ENCODE data around the gene TOX4.
A peak's percentile ranks its signal among the peaks of the same experiment; 100 is the strongest.
"Not testable (repeated sequence)": the region's sequence is repeated elsewhere in the genome, so short reads cannot be mapped to it uniquely, and the experiment has no call there.

The TOX4 gene

GRCh38 chr14:21535545-21536417, 58.8 kb downstream of the TOX4 start:
- Histone ChIP-seq H2AFZ (ENCODE audit: low read length, unreplicated experiment) (no peak overlapping the region), H3K27me3 (ENCODE audit: insufficient read depth, low read length) (peaks cover 64% of the 10 kb centered on the region), H3K27ac (ENCODE audit: low read depth, low read length) (no peak overlapping the region), H3K4me3 (ENCODE audit: low read depth, low read length) (peak overlapping the region; percentile 65), H3K4me1 (ENCODE audit: control insufficient read depth, insufficient read depth, low read length, unreplicated experiment) (no peaks in the 10 kb centered on the region), H3K36me3 (ENCODE audit: insufficient read depth, low read length) (no peaks in the 10 kb centered on the region), H3K79me2 (ENCODE audit: control insufficient read depth, insufficient read depth, low read length, unreplicated experiment) (no peaks in the 10 kb centered on the region)

- H3K4me1 ChIP-seq (ENCODE audit: control insufficient read depth, insufficient read depth, low read length, unreplicated experiment): no peaks in the 10 kb centered on the region
- no peaks in the 10 kb centered on the region for H3K36me3 ChIP-seq (ENCODE audit: insufficient read depth, low read length)
- no peaks in the 10 kb centered on the region for H3K79me2 ChIP-seq (ENCODE audit: control insufficient read depth, insufficient read depth, low read length, unreplicated experiment)
- H3K4me3 ChIP-seq (ENCODE audit: low read depth, low read length): peak overlapping the region; percentile 65
- peaks cover 64% of the 10 kb centered on the region for H3K27me3 ChIP-seq (ENCODE audit: insufficient read depth, low read length)
- H3K27ac ChIP-seq (ENCODE audit: low read depth, low read length): no peak overlapping the region
- peak overlapping the region; percentile 45 for H2AFZ ChIP-seq (ENCODE audit: low read length, unreplicated experiment)
Measured at GRCh38 chr14:21536418-21537089, 59.6 kb downstream of the TOX4 start.

- H3K79me2 ChIP-seq (ENCODE audit: control insufficient read depth, insufficient read depth, low read length, unreplicated experiment): no peaks in the 10 kb centered on the region
- H3K4me1 ChIP-seq (ENCODE audit: control insufficient read depth, insufficient read depth, low read length, unreplicated experiment): no peaks in the 10 kb centered on the region
Measured at GRCh38 chr14:21537090-21537424, 60.1 kb downstream of the TOX4 start.

GRCh38 chr14:21539189-21539940, 62.4 kb downstream of the TOX4 start:
- Histone ChIP-seq H3K4me1 (ENCODE audit: control insufficient read depth, insufficient read depth, low read length, unreplicated experiment) (no peaks in the 10 kb centered on the region), H3K79me2 (ENCODE audit: control insufficient read depth, insufficient read depth, low read length, unreplicated experiment) (no peaks in the 10 kb centered on the region), H2AFZ (ENCODE audit: low read length, unreplicated experiment) (no peak overlapping the region), H3K27ac (ENCODE audit: low read depth, low read length) (no peak overlapping the region), H3K36me3 (ENCODE audit: insufficient read depth, low read length) (no peaks in the 10 kb centered on the region), H3K4me3 (ENCODE audit: low read depth, low read length) (no peak overlapping the region), H3K27me3 (ENCODE audit: insufficient read depth, low read length) (peaks cover 50% of the 10 kb centered on the region)

More at GRCh38 chr14:21537090-21537424, 60.1 kb downstream of the TOX4 start:
- peak overlapping the region; percentile 65 for H3K4me3 ChIP-seq (ENCODE audit: low read depth, low read length)
- no peak overlapping the region for H3K27ac ChIP-seq (ENCODE audit: low read depth, low read length)
- H3K27me3 ChIP-seq (ENCODE audit: insufficient read depth, low read length): peaks cover 64% of the 10 kb centered on the region
- no peaks in the 10 kb centered on the region for H3K36me3 ChIP-seq (ENCODE audit: insufficient read depth, low read length)
- peak overlapping the region; percentile 45 for H2AFZ ChIP-seq (ENCODE audit: low read length, unreplicated experiment)

- Histone ChIP-seq H3K27ac (ENCODE audit: low read depth, low read length) (no peak overlapping the region), H3K36me3 (ENCODE audit: insufficient read depth, low read length) (no peaks in the 10 kb centered on the region), H3K27me3 (ENCODE audit: insufficient read depth, low read length) (peaks cover 29% of the 10 kb centered on the region), H3K4me1 (ENCODE audit: control insufficient read depth, insufficient read depth, low read length, unreplicated experiment) (no peaks in the 10 kb centered on the region), H2AFZ (ENCODE audit: low read length, unreplicated experiment) (no peak overlapping the region), H3K79me2 (ENCODE audit: control insufficient read depth, insufficient read depth, low read length, unreplicated experiment) (no peaks in the 10 kb centered on the region), H3K4me3 (ENCODE audit: low read depth, low read length) (no peak overlapping the region)
Measured at GRCh38 chr14:21541413-21542074, 64.5 kb downstream of the TOX4 start.

- no peaks in the 10 kb centered on the region for H3K79me2 ChIP-seq (ENCODE audit: control insufficient read depth, insufficient read depth, low read length, unreplicated experiment)
- H3K27ac ChIP-seq (ENCODE audit: low read depth, low read length): no peak overlapping the region
- no peak overlapping the region for H2AFZ ChIP-seq (ENCODE audit: low read length, unreplicated experiment)
Measured at GRCh38 chr14:21543521-21543960, 66.5 kb downstream of the TOX4 start.

GRCh38 chr14:21543963-21544362, 67.0 kb downstream of the TOX4 start:
- H3K27ac ChIP-seq (ENCODE audit: low read depth, low read length): no peak overlapping the region
- H3K79me2 ChIP-seq (ENCODE audit: control insufficient read depth, insufficient read depth, low read length, unreplicated experiment): no peaks in the 10 kb centered on the region
- no peak overlapping the region for H3K4me3 ChIP-seq (ENCODE audit: low read depth, low read length)
- H3K27me3 ChIP-seq (ENCODE audit: insufficient read depth, low read length): peaks cover 9% of the 10 kb centered on the region
- no peak overlapping the region for H2AFZ ChIP-seq (ENCODE audit: low read length, unreplicated experiment)
- no peaks in the 10 kb centered on the region for H3K4me1 ChIP-seq (ENCODE audit: control insufficient read depth, insufficient read depth, low read length, unreplicated experiment)
- H3K36me3 ChIP-seq (ENCODE audit: insufficient read depth, low read length): no peaks in the 10 kb centered on the region

More at GRCh38 chr14:21543521-21543960, 66.5 kb downstream of the TOX4 start:
- no peaks in the 10 kb centered on the region for H3K4me1 ChIP-seq (ENCODE audit: control insufficient read depth, insufficient read depth, low read length, unreplicated experiment)
- H3K27me3 ChIP-seq (ENCODE audit: insufficient read depth, low read length): peaks cover 14% of the 10 kb centered on the region
- H3K36me3 ChIP-seq (ENCODE audit: insufficient read depth, low read length): no peaks in the 10 kb centered on the region
- no peak overlapping the region for H3K4me3 ChIP-seq (ENCODE audit: low read depth, low read length)

- H3K27ac ChIP-seq (ENCODE audit: low read depth, low read length); H3K79me2 ChIP-seq (ENCODE audit: control insufficient read depth, insufficient read depth, low read length, unreplicated experiment); H2AFZ ChIP-seq (ENCODE audit: low read length, unreplicated experiment); H3K36me3 ChIP-seq (ENCODE audit: insufficient read depth, low read length); H3K4me1 ChIP-seq (ENCODE audit: control insufficient read depth, insufficient read depth, low read length, unreplicated experiment); H3K27me3 ChIP-seq (ENCODE audit: insufficient read depth, low read length); H3K4me3 ChIP-seq (ENCODE audit: low read depth, low read length): not testable (repeated sequence)
Measured at GRCh38 chr14:21544588-21544987, 67.6 kb downstream of the TOX4 start.
